ENCODE results near the gene KCTD14. TPM values are rescaled to one million over a fixed set of nuclear protein-coding genes. Genes with fewer than 3 reads are reported as not detected.
A peak's percentile ranks its signal among the peaks of the same experiment; 100 is the strongest.
"Not testable (repeated sequence)": the region's sequence is repeated elsewhere in the genome, so short reads cannot be mapped to it uniquely, and the experiment has no call there.

Gene KCTD14
- total RNA-seq, 1 donor = 0.36 TPM

- peak within 1 kb of the TSS; percentile 92 for H3K4me2 ChIP-seq (ENCODE audit: insufficient read depth, low read length)
- H3K36me3 ChIP-seq (ENCODE audit: insufficient read depth, low read length) = peaks cover 12% of the 10 kb centered on the region
- peak; percentile 95 for DNase-seq (ENCODE audit: insufficient read length, low spot score, missing footprints)
- H3K27me3 ChIP-seq (ENCODE audit: insufficient read depth, low read length) = no peaks in the 10 kb centered on the region
- H3K4me3 ChIP-seq (ENCODE audit: insufficient read depth, low read length) = peak within 1 kb of the TSS; percentile 88
- no peaks in the 10 kb centered on the region for H3K9me3 ChIP-seq (ENCODE audit: low read depth, low read length)
- H4K20me1 ChIP-seq (ENCODE audit: insufficient read depth, low read length) = no peaks in the 10 kb centered on the region
- peaks cover 27% of the 10 kb centered on the region for H3K79me2 ChIP-seq (ENCODE audit: insufficient read depth, low read length)
- H3K27ac ChIP-seq (ENCODE audit: low read depth, low read length) = peak within 1 kb of the TSS; percentile 67
- no peak for TF ChIP-seq CTCF (IDR thresholded peaks at IDR 0.05; ENCODE audit: extremely low read depth, low read depth, low read length)
- peaks cover 14% of the 10 kb centered on the region for H3K4me1 ChIP-seq (ENCODE audit: insufficient read depth, low read length)
- peak within 1 kb of the TSS; percentile 96 for H2AFZ ChIP-seq (ENCODE audit: low read length)
Measured at GRCh38 chr11:77994434-77995362, 28.4 kb downstream of the KCTD14 start, which contains the start of gene INTS4. Gene INTS4, minus strand, starts transcription at chr11:77994668. Its CDS starts 25 bp downstream, at chr11:77994643.

GRCh38 chr11:77993902-77994301, 29.2 kb downstream of the KCTD14 start:
- TF ChIP-seq CTCF (IDR thresholded peaks at IDR 0.05; ENCODE audit: extremely low read depth, low read depth, low read length) = no peak
- no peaks in the 10 kb centered on the region for H3K9me3 ChIP-seq (ENCODE audit: low read depth, low read length)
- peak overlapping the region; percentile 96 for H2AFZ ChIP-seq (ENCODE audit: low read length)
- peak overlapping the region; percentile 67 for H3K27ac ChIP-seq (ENCODE audit: low read depth, low read length)
- DNase-seq (ENCODE audit: insufficient read length, low spot score, missing footprints) = peak; percentile 38
- peaks cover 14% of the 10 kb centered on the region for H3K36me3 ChIP-seq (ENCODE audit: insufficient read depth, low read length)
- peaks cover 27% of the 10 kb centered on the region for H3K79me2 ChIP-seq (ENCODE audit: insufficient read depth, low read length)
- peak overlapping the region; percentile 88 for H3K4me3 ChIP-seq (ENCODE audit: insufficient read depth, low read length)
- H4K20me1 ChIP-seq (ENCODE audit: insufficient read depth, low read length) = no peaks in the 10 kb centered on the region
- H3K4me1 ChIP-seq (ENCODE audit: insufficient read depth, low read length) = peaks cover 14% of the 10 kb centered on the region
- H3K27me3 ChIP-seq (ENCODE audit: insufficient read depth, low read length) = no peaks in the 10 kb centered on the region
- peak overlapping the region; percentile 92 for H3K4me2 ChIP-seq (ENCODE audit: insufficient read depth, low read length)

- Histone ChIP-seq H3K27ac (ENCODE audit: low read depth, low read length) (no peak overlapping the region), H3K4me2 (ENCODE audit: insufficient read depth, low read length) (no peak overlapping the region), H3K27me3 (ENCODE audit: insufficient read depth, low read length) (no peaks in the 10 kb centered on the region), H3K36me3 (ENCODE audit: insufficient read depth, low read length) (peaks cover 26% of the 10 kb centered on the region), H3K9me3 (ENCODE audit: low read depth, low read length) (no peaks in the 10 kb centered on the region), H4K20me1 (ENCODE audit: insufficient read depth, low read length) (no peaks in the 10 kb centered on the region), H3K79me2 (ENCODE audit: insufficient read depth, low read length) (peaks cover 31% of the 10 kb centered on the region), H2AFZ (ENCODE audit: low read length) (no peak overlapping the region), H3K4me1 (ENCODE audit: insufficient read depth, low read length) (peaks cover 14% of the 10 kb centered on the region), H3K4me3 (ENCODE audit: insufficient read depth, low read length) (no peak overlapping the region)
- no peak for TF ChIP-seq CTCF (IDR thresholded peaks at IDR 0.05; ENCODE audit: extremely low read depth, low read depth, low read length)
- no peak for DNase-seq (ENCODE audit: insufficient read length, low spot score, missing footprints)
Measured at GRCh38 chr11:77990981-77991380, 32.1 kb downstream of the KCTD14 start.

GRCh38 chr11:77986456-77986855, 36.6 kb downstream of the KCTD14 start:
- not testable (repeated sequence) for DNase-seq (ENCODE audit: insufficient read length, low spot score, missing footprints)
- Histone ChIP-seq H3K79me2 (ENCODE audit: insufficient read depth, low read length) (peaks cover 24% of the 10 kb centered on the region), H3K36me3 (ENCODE audit: insufficient read depth, low read length) (peaks cover 38% of the 10 kb centered on the region)

More at GRCh38 chr11:77986456-77986855, 36.6 kb downstream of the KCTD14 start:
- H3K27ac ChIP-seq (ENCODE audit: low read depth, low read length); H4K20me1 ChIP-seq (ENCODE audit: insufficient read depth, low read length); H3K4me2 ChIP-seq (ENCODE audit: insufficient read depth, low read length); H2AFZ ChIP-seq (ENCODE audit: low read length); H3K4me3 ChIP-seq (ENCODE audit: insufficient read depth, low read length); H3K4me1 ChIP-seq (ENCODE audit: insufficient read depth, low read length); H3K9me3 ChIP-seq (ENCODE audit: low read depth, low read length); H3K27me3 ChIP-seq (ENCODE audit: insufficient read depth, low read length): not testable (repeated sequence)
